HuH-7.5 (cell line): ENCODE results near the gene ITM2B.

Source experiments
- DNase-seq: peaks from one replicate; pipeline ENCODE4 v3.0.0; 2011; ENCODE audit warnings: low spot score

The ITM2B gene

GRCh38 chr13:48260970-48261369 lies 28.0 kb downstream of the ITM2B start:
- no peak for DNase-seq

GRCh38 chr13:48263196-48263595 lies 30.2 kb downstream of the ITM2B start:
- no peak for DNase-seq

- DNase-seq, result no peak
These were observed 31.1 kb downstream of the ITM2B start for GRCh38 chr13:48264058-48264457.

- no peak for DNase-seq
These were observed 32.3 kb downstream of the ITM2B start for GRCh38 chr13:48265217-48265815.

GRCh38 chr13:48266150-48266549 lies 33.1 kb downstream of the ITM2B start:
- DNase-seq, result no peak

- DNase-seq, result no peak
These were observed 34.0 kb downstream of the ITM2B start for GRCh38 chr13:48266701-48267639.

GRCh38 chr13:48268019-48268418 lies 35.0 kb downstream of the ITM2B start:
- no peak for DNase-seq

- DNase-seq, result no peak
These were observed 40.3 kb downstream of the ITM2B start for GRCh38 chr13:48273346-48273745.

- DNase-seq, result no peak
These were observed 42.5 kb downstream of the ITM2B start for GRCh38 chr13:48275507-48275906.

GRCh38 chr13:48278806-48279205 lies 45.8 kb downstream of the ITM2B start:
- DNase-seq, result no peak

GRCh38 chr13:48281556-48281955 lies 48.5 kb downstream of the ITM2B start:
- no peak for DNase-seq

GRCh38 chr13:48291730-48292129 lies 58.7 kb downstream of the ITM2B start:
- no peak for DNase-seq

GRCh38 chr13:48292650-48293049 lies 59.6 kb downstream of the ITM2B start:
- DNase-seq, result no peak

GRCh38 chr13:48294653-48295052 lies 61.6 kb downstream of the ITM2B start:
- no peak for DNase-seq

- DNase-seq, result no peak
These were observed 62.3 kb downstream of the ITM2B start for GRCh38 chr13:48295271-48295670.

GRCh38 chr13:48296528-48296927 lies 63.5 kb downstream of the ITM2B start:
- DNase-seq, result no peak

- DNase-seq, result no peak
These were observed 64.3 kb downstream of the ITM2B start for GRCh38 chr13:48297131-48297786.

- DNase-seq, result no peak
These were observed 66.6 kb downstream of the ITM2B start for GRCh38 chr13:48299591-48299990.

GRCh38 chr13:48302871-48303358 lies 69.9 kb downstream of the ITM2B start:
- DNase-seq, result no peak

- DNase-seq, result peak; percentile 70
These were observed 70.5 kb downstream of the ITM2B start, which contains the start of gene RB1 for GRCh38 chr13:48303359-48304142. RB1 (plus strand) TSS chr13:48303751; CDS start chr13:48303913, 162 bp downstream.

GRCh38 chr13:48304143-48304876 lies 71.3 kb downstream of the ITM2B start:
- DNase-seq, result peak; percentile 32
